Cardiac muscle cell (in vitro differentiated cells and primary cell): ENCODE data around the gene NAALADL2. TPM values are rescaled to one million over a fixed set of nuclear protein-coding genes. Genes with fewer than 3 reads are reported as not detected.
"Not testable (repeated sequence)": the region's sequence is repeated elsewhere in the genome, so short reads cannot be mapped to it uniquely, and the experiment has no call there.

ENCODE experiments used
- DNase-seq, 2 donors: peaks; one replicate each; pipeline versions ENCODE4 v3.0.0 to v3.0.0-alpha.2; 2010 to 2017; ENCODE audit warnings: low read depth in 1 of 2, low spot score in 1 of 2
- H3K27ac ChIP-seq: fragments of 200-600 bp; sonication (generic); 2 replicates; pipeline ENCODE4 v1.5.1; 2016
- H3K27me3 ChIP-seq: fragments of 200-600 bp; sonication (generic); 2 replicates; pipeline ENCODE4 v1.6.0; 2016; ENCODE audit warnings: control low read depth
- H3K36me3 ChIP-seq: fragments of 200-600 bp; sonication (generic); 2 replicates; pipeline ENCODE4 v1.5.1; 2016; ENCODE audit warnings: control low read depth
- H3K4me1 ChIP-seq: fragments of 200-600 bp; sonication (generic); 2 replicates; pipeline ENCODE4 v1.8.1; 2017; ENCODE audit warnings: low read depth, mild to moderate bottlenecking, mixed run types
- H3K4me3 ChIP-seq: fragments of 200-600 bp; sonication (generic); 2 replicates; pipeline ENCODE4 v1.5.1; 2016; ENCODE audit warnings: mild to moderate bottlenecking
- H3K9me3 ChIP-seq: fragments of 200-600 bp; sonication (generic); 2 replicates; pipeline ENCODE4 v1.5.1; 2017; ENCODE audit warnings: low read depth, mild to moderate bottlenecking, control low read depth
- CTCF ChIP-seq: IDR thresholded peaks from 2 replicates; pipeline ENCODE4 v1.5.1; 2012; ENCODE audit warnings: low read depth, mild to moderate bottlenecking, low read length
- polyA plus RNA-seq: library from polyadenylated mRNA; unstranded; fragments of >200 nt; fragmentation: Nextera tagmentation; extraction: Ambion mirVana; gene quantifications from 2 replicates; pipeline ENCODE4 v1.2.1, GENCODE V29; 2016
- total RNA-seq: library from RNA; depleted of rRNA; stranded (reverse); fragments of >200 nt; gene quantifications from 2 replicates; pipeline ENCODE4 v1.2.3, GENCODE V29; 2016

The NAALADL2 gene
- total and polyA plus RNA-seq, 2 experiments from 2014 or later, result 2.4 to 3.8 TPM

DNA sequence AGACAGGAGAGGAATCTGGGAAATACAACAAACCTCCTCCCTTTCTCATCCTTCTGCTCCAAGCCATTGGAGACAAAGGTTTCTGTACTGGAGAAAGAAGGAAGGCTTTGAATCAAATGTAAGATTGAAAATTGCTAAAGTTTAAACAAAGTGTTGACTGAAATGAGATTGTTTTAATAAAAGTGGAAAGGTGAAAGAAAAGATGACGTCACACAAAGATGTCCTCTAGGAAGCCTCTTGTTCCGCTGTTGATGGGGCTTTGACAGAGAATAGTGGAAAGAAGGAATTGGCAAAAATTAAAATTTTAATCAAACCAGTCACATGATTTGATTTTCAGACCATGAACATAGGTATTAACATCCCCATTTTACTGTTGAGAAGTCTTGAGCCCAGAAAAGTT, 967.6 kb downstream of the NAALADL2 start:
- no peaks in the 10 kb centered on the region for H3K36me3 ChIP-seq
- TF ChIP-seq CTCF, result no peak
- H3K4me1 ChIP-seq, result no peaks in the 10 kb centered on the region
- H3K4me3 ChIP-seq, result no peak overlapping the region
- no peaks in the 10 kb centered on the region for H3K27me3 ChIP-seq
- no peaks in the 10 kb centered on the region for H3K9me3 ChIP-seq
- DNase-seq, result no peak
- H3K27ac ChIP-seq, result no peak overlapping the region

GRCh38 chr3:175829809-175830208, 970.7 kb downstream of the NAALADL2 start:
- not testable (repeated sequence) for H3K27me3 ChIP-seq, H3K36me3 ChIP-seq, H3K27ac ChIP-seq, H3K4me1 ChIP-seq, DNase-seq, H3K4me3 ChIP-seq, H3K9me3 ChIP-seq

GRCh38 chr3:175835763-175836162, 976.6 kb downstream of the NAALADL2 start:
- H3K4me1 ChIP-seq, H3K36me3 ChIP-seq, H3K27ac ChIP-seq, H3K4me3 ChIP-seq, DNase-seq, H3K9me3 ChIP-seq, H3K27me3 ChIP-seq: not testable (repeated sequence)

DNA sequence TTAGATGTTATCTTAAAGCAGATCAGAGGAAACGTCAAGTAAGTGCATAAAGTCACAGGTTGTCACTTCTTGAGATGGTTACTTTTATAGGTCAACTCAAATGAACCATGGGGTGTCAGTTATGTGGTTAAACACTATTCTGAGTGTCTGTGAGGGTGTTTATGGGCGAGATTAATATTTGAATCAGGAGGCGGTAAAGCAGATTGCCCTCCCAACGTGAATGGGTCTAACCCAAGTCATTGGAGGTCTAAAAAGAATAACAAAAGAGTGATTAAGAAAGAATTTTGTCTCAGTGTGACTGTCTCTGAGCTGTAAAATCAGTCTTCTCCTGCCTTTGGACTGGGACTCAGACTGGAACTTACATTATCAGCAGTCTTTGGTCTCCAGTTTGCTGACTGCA, 977.5 kb downstream of the NAALADL2 start:
- TF ChIP-seq CTCF, result no peak
- Histone ChIP-seq H3K27me3 (peaks cover 6% of the 10 kb centered on the region), H3K4me3 (no peak overlapping the region), H3K9me3 (no peaks in the 10 kb centered on the region), H3K4me1 (no peaks in the 10 kb centered on the region), H3K27ac (no peak overlapping the region), H3K36me3 (no peaks in the 10 kb centered on the region)
- DNase-seq, result no peak

DNA sequence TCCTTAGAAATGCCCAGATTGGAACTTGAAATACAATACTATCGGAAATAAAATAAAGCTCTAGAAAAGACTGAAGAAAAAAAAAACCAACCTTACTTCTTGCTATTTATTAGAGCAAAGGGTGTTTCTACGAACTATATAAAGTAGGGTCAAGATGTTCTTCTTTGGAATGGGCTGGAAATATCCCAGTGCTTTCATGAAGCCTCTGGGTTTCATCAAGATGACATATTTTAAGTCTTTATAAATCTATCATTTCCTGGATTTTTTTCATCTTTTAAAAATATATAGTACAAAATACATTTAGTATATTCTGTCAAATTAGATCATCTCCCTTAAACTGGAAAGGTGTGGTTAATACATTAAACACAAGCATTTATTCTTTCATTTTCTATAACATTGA, 978.8 kb downstream of the NAALADL2 start:
- no peak for TF ChIP-seq CTCF
- no peaks in the 10 kb centered on the region for H3K36me3 ChIP-seq
- no peaks in the 10 kb centered on the region for H3K9me3 ChIP-seq
- H3K4me1 ChIP-seq, result no peaks in the 10 kb centered on the region
- no peak overlapping the region for H3K27ac ChIP-seq
- H3K27me3 ChIP-seq, result peaks cover 14% of the 10 kb centered on the region
- H3K4me3 ChIP-seq, result no peak overlapping the region
- no peak for DNase-seq

DNA sequence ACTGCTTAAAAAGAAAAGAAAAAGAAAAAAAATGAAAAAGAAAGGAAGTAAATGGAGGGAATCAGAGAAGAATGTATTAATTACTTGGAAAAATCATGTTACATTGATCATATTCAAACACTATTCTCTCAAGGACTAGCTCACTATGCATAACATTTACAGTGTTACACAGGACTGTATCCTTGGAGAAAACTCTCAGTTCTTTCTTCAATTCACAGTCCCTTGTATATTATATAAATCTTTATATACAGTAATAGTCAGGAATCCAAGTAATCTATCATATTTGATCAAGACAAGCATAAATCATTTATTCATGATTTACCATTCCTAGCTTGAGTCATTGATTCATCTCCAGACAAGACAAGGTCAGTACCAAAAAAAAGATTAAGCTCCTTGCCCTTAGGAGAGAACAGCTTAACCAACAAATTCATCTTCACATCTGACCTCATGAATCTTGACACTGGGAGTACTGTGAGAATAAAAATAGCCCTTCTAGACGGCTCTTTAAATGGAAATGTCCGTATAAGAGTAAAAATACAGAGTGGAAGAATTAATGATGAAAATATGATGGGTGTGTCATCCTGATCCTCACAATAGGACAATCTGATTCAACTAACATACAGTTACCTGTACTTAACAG, 980.4 kb downstream of the NAALADL2 start:
- Histone ChIP-seq H3K9me3 (no peaks in the 10 kb centered on the region), H3K36me3 (no peaks in the 10 kb centered on the region), H3K4me1 (no peaks in the 10 kb centered on the region), H3K27ac (no peak overlapping the region), H3K4me3 (no peak overlapping the region), H3K27me3 (peaks cover 14% of the 10 kb centered on the region)
- DNase-seq, result no peak
- TF ChIP-seq CTCF, result no peak

GRCh38 chr3:175851541-175851940, 992.4 kb downstream of the NAALADL2 start:
- TF ChIP-seq CTCF, result no peak

More at GRCh38 chr3:175851541-175851940, 992.4 kb downstream of the NAALADL2 start:
- H3K4me3 ChIP-seq, result no peak overlapping the region
- H3K27me3 ChIP-seq, result peaks cover 99% of the 10 kb centered on the region
- H3K9me3 ChIP-seq, result no peaks in the 10 kb centered on the region
- no peak for DNase-seq
- H3K4me1 ChIP-seq, result no peaks in the 10 kb centered on the region
- no peaks in the 10 kb centered on the region for H3K36me3 ChIP-seq
- no peak overlapping the region for H3K27ac ChIP-seq
